HEK293 (cell line): ENCODE measurements around the gene SF3A1.

Experiments used
- ZNF138 ChIP-seq: fragments of 450-650 bp; formaldehyde crosslinking; IDR thresholded peaks from 2 replicates; pipeline ENCODE4 v1.5.1; 2016; ENCODE audit warnings: missing biosample characterization, missing genetic modification characterization, borderline replicate concordance
- ZNF19 ChIP-seq: fragments of 450-650 bp; formaldehyde crosslinking; IDR thresholded peaks from 2 replicates; pipeline ENCODE4; 2016; ENCODE audit warnings: missing biosample characterization, missing genetic modification characterization, low read depth
- ZNF24 ChIP-seq: fragments of 450-650 bp; formaldehyde crosslinking; IDR thresholded peaks from 2 replicates; pipeline ENCODE4 v1.5.1; 2016; ENCODE audit warnings: missing biosample characterization, missing genetic modification characterization
- ZNF404 ChIP-seq: fragments of 450-650 bp; formaldehyde crosslinking; IDR thresholded peaks from 2 replicates; pipeline ENCODE4 v1.5.1; 2017; ENCODE audit warnings: missing biosample characterization, missing genetic modification characterization
- ZNF664 ChIP-seq: fragments of 450-650 bp; formaldehyde crosslinking; IDR thresholded peaks from 2 replicates; pipeline ENCODE4 v1.5.1; 2016; ENCODE audit warnings: missing biosample characterization, missing genetic modification characterization
- ZNF830 ChIP-seq: fragments of 450-650 bp; IDR thresholded peaks from 2 replicates; pipeline ENCODE4 v1.5.0; 2018; ENCODE audit warnings: missing biosample characterization, missing genetic modification characterization, low read depth, mild to moderate bottlenecking, moderate library complexity
- TF ChIP-seq, protein P1 (sequence below): fragments of 450-650 bp; formaldehyde crosslinking; IDR thresholded peaks from 2 replicates; pipeline ENCODE4 v1.5.1; 2016; ENCODE audit warnings: missing biosample characterization, missing genetic modification characterization
- TF ChIP-seq, protein P2 (sequence below): fragments of 450-650 bp; formaldehyde crosslinking; IDR thresholded peaks from 2 replicates; pipeline ENCODE4 v1.5.1; 2017; ENCODE audit warnings: missing biosample characterization, missing genetic modification characterization

DNA sequence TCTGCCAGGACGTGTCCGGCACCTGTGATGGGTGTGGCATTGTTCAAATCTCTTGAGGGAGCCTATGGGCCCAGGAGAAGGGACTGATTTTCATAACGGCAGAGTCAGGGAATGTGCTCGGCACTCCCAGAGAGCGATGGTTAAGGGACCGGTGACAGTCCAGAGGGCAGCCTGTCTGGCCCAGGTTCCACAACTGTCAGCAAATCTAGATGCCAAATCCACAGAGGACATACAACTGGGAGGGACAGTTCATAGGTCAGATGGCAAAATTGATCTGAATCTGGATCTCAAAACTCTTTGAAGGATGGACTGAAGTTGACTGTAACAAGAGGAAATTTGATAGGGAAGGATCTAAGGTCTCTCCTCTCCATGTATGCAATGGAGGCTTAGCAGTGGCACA is 47.6 kb upstream of the SF3A1 start:
- TF ChIP-seq ZNF664 (tag by site-specific recombination): no peak
- no peak for TF ChIP-seq ZNF24
- TF ChIP-seq ZNF19: no peak
- TF ChIP-seq ZNF404 (tag by site-specific recombination): no peak
- no peak for TF ChIP-seq ZNF138
- TF ChIP-seq, protein P1, sequence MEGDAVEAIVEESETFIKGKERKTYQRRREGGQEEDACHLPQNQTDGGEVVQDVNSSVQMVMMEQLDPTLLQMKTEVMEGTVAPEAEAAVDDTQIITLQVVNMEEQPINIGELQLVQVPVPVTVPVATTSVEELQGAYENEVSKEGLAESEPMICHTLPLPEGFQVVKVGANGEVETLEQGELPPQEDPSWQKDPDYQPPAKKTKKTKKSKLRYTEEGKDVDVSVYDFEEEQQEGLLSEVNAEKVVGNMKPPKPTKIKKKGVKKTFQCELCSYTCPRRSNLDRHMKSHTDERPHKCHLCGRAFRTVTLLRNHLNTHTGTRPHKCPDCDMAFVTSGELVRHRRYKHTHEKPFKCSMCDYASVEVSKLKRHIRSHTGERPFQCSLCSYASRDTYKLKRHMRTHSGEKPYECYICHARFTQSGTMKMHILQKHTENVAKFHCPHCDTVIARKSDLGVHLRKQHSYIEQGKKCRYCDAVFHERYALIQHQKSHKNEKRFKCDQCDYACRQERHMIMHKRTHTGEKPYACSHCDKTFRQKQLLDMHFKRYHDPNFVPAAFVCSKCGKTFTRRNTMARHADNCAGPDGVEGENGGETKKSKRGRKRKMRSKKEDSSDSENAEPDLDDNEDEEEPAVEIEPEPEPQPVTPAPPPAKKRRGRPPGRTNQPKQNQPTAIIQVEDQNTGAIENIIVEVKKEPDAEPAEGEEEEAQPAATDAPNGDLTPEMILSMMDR (tag by site-specific recombination): no peak
- no peak for TF ChIP-seq ZNF830 (tag by site-specific recombination)
- TF ChIP-seq, protein P2, sequence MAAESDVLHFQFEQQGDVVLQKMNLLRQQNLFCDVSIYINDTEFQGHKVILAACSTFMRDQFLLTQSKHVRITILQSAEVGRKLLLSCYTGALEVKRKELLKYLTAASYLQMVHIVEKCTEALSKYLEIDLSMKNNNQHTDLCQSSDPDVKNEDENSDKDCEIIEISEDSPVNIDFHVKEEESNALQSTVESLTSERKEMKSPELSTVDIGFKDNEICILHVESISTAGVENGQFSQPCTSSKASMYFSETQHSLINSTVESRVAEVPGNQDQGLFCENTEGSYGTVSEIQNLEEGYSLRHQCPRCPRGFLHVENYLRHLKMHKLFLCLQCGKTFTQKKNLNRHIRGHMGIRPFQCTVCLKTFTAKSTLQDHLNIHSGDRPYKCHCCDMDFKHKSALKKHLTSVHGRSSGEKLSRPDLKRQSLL (tag by site-specific recombination): no peak
